HG03432 (cell line): ENCODE results near the gene APOBEC3H.

Source experiments
- ATAC-seq: cut with Tn5 transposase; IDR thresholded peaks from one replicate; pipeline ENCODE4 v1.9.1; 2021; ENCODE audit warnings: mild to moderate bottlenecking, moderate library complexity; ENCODE audit not compliant: unreplicated experiment

APOBEC3H gene

DNA sequence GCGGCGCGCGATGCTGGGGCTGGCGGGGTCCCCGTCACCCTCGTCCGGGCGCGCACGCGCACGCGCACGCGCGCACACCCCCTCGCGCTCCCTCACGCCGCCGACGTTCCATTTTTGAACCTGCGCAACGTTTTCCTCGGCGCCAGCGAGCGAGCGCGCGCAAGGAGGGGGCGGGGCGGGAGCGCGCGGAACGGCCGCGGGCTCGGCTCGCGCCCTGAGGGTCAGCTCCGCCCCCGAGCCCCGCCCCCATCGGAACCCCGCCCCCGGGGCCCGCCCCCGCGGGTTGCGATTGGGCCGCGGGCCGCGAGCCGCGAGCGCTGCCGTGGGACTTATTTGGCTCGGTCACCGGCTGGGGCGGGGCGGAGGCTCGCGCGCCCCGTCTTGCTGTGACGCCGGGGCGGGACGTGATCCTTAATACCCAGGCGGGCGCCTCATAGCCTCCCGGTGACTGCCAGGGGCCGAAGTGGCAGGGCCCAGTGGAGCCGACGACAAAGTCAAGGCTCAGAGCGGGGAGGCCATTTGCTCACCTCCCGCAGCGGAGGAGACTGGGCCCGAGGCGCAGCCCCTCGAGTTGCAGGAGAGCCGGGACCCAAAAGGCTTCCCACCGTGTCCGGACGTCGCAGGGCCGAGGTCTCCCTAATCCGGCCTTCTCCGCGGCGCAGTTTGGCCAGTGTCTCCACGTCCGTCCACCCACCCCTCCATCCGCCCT is 55.6 kb downstream of the APOBEC3H start, which contains the start of gene CBX7:
Gene CBX7, minus strand, starts transcription at position 170 of the 709 bp plus-strand sequence. CDS start 236 bp downstream, outside the sequence.
- peak; percentile 75 for ATAC-seq

DNA sequence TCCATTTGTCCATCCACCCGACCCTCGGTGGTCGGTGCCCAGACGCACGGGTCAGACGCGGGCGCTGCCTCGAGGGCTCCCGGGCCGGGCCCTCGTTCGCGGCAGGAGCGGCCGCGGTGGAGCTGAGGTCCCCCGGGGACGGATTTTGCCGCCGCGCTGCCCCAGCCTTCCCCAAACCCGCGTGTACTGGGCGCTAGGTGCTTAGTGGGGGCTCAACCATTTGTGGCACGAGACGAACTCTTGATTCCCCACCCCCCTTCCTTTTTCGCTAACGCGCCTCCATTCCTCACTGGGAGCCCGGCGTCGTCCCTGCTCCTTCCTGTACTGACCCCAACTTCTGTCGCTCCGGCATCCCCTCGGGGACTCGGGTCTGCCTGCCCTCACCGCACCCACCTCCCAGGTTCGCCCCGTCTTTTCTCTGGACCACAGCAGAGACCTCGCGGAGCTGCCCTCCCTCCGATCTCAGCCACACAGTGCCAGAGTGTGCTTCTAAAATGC is 56.2 kb downstream of the APOBEC3H start:
- peak; percentile 1 for ATAC-seq
